ENCODE data around the gene NID2. TPM values are rescaled to one million over a fixed set of nuclear protein-coding genes. Genes with fewer than 3 reads are reported as not detected.

The NID2 gene
- total RNA-seq, 4 donors from 2014 or later = 8.2 to 75.5 (median 17.6) TPM

GRCh38 chr14:52091928-52092327, 23.1 kb upstream of the NID2 start:
- TF ChIP-seq, protein P1, sequence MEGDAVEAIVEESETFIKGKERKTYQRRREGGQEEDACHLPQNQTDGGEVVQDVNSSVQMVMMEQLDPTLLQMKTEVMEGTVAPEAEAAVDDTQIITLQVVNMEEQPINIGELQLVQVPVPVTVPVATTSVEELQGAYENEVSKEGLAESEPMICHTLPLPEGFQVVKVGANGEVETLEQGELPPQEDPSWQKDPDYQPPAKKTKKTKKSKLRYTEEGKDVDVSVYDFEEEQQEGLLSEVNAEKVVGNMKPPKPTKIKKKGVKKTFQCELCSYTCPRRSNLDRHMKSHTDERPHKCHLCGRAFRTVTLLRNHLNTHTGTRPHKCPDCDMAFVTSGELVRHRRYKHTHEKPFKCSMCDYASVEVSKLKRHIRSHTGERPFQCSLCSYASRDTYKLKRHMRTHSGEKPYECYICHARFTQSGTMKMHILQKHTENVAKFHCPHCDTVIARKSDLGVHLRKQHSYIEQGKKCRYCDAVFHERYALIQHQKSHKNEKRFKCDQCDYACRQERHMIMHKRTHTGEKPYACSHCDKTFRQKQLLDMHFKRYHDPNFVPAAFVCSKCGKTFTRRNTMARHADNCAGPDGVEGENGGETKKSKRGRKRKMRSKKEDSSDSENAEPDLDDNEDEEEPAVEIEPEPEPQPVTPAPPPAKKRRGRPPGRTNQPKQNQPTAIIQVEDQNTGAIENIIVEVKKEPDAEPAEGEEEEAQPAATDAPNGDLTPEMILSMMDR (IDR thresholded peaks at IDR 0.05; ENCODE audit: low read depth) = no peak

DNA sequence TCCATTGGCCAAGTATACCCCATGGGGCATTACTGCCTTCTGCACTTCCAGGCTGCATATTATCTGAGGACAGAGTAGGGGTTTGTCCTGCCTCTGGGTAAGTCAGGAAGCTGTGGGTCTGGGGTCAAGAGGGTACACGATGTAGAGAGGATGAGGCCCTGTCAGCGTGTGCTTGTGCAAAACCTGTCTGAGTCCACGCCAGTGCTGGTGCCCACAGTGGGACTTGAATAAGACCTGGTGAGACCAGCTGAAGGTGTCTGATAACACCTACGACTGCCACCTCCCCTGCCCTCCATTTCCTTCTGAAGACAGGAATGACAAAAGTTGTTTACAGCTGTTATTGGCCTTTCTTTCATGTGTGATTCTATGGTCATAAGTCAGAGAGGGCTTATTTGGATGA, 22.1 kb upstream of the NID2 start:
- TF ChIP-seq, protein P1 (IDR thresholded peaks at IDR 0.05; ENCODE audit: low read depth) = no peak

DNA sequence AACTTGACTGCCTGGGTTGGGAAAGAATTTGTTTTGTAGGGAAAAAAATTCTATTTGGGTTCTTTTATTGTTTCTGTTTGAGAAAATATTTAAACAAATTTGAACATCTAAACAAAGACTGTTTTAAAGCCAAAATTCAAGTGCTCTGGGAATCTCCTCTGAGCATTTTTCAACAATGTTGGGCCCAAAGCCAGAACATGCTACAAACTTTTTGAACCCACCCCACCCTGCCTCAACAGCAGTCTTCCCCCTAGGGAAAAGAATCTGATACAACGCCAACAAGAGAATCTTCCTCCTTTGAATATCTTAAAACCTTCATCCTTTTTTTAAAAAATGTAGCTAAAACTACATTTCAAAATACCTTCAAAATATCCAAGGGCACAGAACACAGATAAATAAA, 20.4 kb upstream of the NID2 start:
- TF ChIP-seq, protein P1 (IDR thresholded peaks at IDR 0.05; ENCODE audit: low read depth) = no peak

- TF ChIP-seq, protein P1 (IDR thresholded peaks at IDR 0.05; ENCODE audit: low read depth) = no peak
These were observed 17.9 kb upstream of the NID2 start for GRCh38 chr14:52086711-52087110.

DNA sequence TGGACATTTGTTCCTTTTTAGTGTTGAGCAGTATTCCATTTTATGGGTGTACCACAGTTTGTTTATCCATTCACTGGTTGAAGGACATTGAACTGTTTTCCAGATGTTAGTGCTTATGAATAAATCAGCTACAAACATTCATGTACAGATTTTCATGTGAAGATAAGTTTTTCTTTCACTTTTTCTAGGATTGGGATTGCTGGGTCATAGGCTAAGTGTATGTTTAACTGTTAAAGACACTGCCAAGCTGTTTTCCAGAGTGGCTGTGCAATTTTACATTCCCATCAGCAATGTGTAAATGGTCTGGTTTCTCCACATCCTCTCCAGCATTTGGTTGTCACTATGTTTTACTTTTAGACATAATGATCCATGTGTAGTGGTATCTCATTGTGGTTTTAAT, 14.0 kb upstream of the NID2 start:
- TF ChIP-seq, protein P1 (IDR thresholded peaks at IDR 0.05; ENCODE audit: low read depth) = no peak

DNA sequence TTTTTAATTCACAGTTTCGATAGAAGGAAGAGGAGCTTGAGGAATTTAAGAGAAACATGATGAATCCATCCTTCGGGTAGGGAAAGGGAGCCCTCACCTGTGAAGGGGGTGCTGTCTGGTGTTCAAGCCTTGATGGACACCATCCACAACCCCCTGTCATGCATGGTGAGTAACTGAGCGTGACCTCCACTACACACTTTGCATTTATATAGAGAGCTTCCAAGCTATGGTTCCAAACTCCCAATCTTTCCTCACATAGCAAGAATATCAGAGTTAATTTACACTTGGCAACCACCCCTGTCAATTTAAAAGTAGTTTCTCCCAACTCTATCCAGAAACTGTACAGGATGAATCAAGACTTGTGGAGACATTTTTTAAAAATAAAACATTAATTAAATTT, 13.1 kb upstream of the NID2 start:
- TF ChIP-seq, protein P1 (IDR thresholded peaks at IDR 0.05; ENCODE audit: low read depth) = no peak

DNA sequence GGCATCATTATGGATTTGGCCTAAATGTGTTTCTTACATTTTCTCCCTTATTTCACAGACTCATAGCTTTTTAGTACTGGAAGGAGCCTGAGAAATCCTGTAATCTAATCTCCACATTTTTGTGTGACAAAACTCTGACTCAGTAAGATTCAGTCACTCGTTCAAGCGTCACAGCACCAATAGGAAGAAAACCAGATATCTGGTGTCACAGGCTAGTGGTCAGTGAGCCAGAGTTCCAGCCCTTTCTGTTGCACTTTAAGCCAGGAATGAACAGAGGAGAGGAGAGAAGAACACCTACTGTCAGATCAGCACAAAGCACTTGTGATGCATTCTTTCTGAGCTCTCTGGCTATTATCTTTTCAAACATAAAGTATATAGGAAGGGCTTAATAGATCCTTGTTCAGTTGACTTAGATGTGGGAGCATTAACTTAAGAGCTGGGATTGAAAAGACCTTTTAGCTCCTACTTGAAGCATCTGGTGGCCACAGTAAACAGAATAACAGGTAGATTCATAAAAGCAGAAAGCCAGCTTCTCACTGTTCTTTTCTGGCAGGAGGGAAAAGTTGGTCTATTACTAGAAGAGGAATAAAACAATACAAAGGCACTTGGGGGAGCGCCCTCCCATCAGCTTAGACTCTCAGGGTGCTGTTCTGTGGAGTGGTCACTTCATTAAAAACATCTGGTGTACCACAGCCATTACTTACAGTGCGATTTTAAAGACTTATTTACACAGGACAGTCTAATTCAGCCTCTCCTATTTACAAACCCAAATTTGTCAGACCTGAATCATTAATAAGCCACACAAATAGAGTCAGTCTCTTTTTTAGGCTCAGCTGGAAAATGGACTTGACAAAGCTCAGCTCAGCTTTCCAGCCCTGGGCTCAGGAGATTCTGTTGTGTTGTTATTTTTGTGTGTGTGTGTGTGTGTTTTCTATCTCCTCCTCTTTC, 12.2 kb upstream of the NID2 start:
- TF ChIP-seq, protein P1 (IDR thresholded peaks at IDR 0.05; ENCODE audit: low read depth) = no peak

All from subcutaneous adipose tissue (tissue), 4 donors.